ENCODE data around the gene PNPLA6.

PNPLA6 gene

DNA sequence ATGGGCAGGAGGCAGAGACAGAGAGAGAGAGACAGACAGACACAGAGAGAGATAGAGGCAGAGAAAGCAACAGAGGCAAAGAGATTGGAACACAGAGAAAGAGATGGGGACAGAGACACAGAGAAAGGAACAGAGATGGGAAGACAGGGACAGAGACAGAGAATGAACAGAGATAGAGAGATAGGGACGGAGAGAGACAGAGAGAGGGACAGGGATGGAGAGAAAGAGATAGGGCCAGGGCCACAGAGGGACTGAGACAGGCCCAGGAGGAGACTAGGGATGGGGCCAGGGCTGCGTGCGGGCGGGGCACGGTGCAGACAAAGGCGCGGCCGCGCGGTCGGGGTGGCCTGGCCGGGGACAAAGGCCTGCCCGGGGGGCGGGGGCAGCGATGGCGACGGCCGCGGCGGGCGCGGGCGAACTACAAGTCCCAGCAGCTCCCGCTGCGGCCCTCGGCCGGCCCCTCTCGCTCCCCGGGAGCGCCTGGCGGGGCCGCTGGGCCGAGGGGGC lies 19.8 kb upstream of the PNPLA6 start, which contains the start of gene ZNF358:
Gene ZNF358, plus strand, starts transcription at position 459 of the 507 bp plus-strand sequence. CDS start 3,140 bp downstream, outside the sequence.
- DNase-seq (ENCODE audit: low read depth), result no peak

DNA sequence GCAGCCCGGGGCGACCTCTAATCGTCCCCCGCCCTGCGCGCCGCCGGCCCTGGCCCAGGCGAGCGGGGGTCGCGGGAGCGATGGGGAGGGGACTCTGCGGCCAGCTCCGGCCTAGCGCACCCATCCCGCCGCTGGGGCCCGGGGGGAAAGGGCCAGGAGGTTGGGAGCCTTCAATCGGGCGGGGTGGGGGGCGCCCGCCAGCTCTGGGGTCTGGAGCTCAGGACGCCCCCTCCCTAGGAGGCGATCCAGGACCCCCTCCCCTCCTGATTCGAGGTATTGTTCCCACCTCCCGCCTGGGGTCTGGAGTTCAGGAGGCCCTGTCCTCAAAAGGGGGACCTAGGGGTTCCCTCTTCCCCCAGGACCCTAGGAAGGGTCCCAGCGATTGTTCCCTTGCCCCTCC lies 19.2 kb upstream of the PNPLA6 start:
- DNase-seq (ENCODE audit: low read depth), result no peak

DNA sequence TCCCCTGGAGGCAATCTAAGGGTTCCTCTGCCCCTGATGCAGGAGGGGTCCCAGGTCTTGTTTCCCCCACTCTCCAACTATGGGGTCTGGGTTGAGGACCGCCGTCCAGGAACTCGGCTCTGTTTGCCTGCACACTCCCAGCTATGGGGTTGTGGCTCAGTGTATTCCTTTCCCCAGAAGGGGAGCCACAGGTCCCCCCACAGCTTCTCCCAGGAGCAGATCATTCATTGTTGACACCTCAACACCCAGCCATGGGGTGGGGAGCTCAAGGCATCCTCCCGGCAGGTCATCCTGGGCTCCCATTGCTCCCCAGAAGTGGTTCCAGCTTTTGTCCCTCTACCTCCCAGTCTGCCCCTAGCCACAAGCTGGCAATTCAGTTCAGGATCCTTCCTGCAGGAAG lies 18.6 kb upstream of the PNPLA6 start:
- DNase-seq (ENCODE audit: low read depth), result no peak

DNA sequence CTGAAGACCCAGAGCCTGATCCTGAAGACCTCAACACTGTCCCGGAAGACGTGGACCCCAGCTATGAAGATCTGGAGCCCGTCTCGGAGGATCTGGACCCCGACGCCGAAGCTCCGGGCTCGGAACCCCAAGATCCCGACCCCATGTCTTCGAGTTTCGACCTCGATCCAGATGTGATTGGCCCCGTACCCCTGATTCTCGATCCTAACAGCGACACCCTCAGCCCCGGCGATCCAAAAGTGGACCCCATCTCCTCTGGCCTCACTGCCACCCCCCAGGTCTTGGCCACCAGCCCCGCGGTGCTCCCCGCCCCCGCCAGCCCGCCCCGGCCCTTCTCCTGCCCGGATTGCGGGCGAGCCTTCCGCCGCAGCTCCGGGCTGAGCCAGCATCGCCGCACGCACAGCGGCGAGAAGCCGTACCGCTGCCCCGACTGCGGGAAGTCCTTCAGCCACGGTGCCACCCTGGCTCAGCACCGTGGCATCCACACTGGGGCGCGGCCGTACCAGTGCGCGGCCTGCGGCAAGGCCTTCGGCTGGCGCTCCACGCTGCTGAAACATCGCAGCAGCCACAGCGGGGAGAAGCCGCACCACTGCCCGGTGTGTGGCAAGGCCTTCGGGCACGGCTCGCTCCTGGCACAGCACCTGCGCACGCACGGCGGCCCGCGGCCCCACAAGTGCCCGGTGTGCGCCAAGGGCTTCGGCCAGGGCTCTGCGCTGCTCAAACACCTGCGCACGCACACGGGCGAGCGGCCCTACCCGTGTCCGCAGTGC lies 16.0 kb upstream of the PNPLA6 start:
- no peak for DNase-seq (ENCODE audit: low read depth)

DNA sequence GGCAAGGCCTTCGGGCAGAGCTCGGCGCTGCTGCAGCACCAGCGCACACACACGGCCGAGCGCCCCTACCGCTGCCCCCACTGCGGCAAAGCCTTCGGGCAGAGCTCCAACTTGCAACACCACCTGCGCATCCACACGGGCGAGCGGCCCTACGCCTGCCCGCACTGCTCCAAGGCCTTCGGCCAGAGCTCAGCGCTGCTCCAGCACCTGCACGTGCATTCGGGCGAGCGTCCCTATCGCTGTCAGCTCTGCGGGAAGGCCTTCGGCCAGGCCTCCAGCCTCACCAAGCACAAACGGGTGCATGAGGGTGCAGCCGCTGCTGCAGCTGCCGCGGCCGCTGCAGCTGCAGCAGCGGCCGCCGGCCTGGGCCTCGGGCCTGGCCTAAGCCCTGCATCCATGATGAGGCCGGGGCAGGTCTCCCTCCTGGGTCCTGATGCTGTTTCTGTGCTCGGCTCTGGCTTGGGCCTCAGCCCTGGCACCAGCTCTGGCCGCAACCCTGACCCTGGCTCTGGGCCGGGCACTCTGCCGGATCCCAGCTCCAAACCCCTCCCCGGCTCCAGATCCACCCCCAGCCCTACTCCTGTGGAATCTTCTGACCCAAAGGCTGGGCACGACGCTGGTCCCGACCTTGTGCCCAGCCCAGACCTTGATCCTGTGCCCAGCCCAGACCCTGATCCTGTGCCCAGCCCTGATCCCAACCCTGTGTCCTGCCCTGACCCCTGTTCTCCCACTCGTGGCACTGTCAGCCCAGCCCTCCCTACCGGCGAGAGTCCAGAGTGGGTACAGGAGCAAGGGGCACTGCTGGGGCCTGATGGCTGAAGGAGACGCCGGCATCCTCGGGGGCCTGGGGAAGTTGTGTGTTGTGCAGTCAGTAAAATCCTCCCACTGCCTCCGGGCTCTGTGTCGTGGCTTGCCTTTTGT lies 15.1 kb upstream of the PNPLA6 start:
- DNase-seq (ENCODE audit: low read depth), result no peak

DNA sequence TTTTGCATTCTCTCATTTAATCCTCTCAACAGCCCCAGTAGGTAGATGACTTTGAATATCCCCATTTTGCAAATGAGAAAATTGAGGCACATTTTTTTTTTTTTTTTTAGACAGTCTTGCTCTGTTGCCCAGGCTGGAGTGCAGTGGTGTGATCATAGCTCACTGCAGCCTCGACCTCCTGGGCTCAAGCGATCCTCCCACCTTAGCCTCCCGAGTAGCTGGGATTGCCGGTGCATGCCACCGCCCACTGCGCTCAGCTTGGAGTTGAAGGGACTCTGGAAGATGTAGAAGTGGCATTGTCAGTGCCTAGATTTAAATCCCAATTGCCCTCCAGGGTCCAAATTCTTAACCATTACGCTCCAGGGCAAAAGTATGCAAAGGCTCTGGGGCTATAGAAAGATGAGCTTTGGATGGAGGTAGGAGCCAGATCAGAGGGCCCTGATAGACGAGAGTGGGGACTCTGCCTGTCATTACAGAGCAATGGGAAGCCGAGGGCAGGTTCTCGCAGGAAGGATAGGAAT lies 13.9 kb upstream of the PNPLA6 start:
- DNase-seq (ENCODE audit: low read depth), result no peak

DNA sequence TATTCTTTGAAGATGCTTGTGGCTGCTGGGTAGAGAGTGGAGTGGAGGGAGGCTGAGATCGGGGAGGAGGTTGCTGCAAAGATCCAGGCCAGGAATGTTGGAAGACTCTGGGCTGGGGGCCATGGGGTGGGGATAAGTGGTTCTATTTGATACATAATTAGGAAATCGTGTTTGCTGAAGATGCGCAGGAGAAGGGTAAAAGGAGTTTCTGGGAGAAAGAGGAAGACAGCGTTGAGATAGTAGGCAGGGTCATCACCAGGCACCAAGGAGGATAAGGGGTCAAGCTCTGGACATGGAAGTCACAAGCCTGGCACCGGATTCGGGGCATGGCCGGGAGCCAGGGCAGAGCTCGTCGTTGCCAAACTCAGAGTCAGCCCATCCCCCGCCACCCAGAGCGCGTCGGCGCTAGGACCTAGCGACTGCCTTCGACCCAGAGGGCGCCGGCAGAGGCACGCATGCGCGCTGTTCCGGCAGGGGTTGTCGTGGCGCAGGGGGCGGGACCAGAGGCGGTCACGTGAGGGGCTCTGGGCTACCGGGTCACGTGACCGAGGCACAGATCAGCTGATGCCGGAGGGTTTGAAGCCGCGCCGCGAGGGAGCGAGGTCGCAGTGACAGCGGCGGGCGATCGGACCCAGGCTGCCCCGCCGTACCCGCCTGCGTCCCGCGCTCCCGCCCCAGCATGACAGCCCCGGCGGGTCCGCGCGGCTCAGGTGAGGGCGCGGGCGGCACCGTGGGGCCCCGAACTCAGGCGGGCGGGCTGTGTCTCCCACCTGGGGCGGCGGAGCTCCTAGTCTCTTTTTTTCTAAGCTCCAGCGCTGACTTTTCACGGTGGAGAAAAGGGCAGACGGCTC lies 13.2 kb upstream of the PNPLA6 start, which contains the start of gene MCOLN1:
Gene MCOLN1, plus strand, starts transcription at position 553 of the 851 bp plus-strand sequence. Its CDS starts 127 bp downstream, at position 680.
- peak; percentile 100 for DNase-seq (ENCODE audit: low read depth)

DNA sequence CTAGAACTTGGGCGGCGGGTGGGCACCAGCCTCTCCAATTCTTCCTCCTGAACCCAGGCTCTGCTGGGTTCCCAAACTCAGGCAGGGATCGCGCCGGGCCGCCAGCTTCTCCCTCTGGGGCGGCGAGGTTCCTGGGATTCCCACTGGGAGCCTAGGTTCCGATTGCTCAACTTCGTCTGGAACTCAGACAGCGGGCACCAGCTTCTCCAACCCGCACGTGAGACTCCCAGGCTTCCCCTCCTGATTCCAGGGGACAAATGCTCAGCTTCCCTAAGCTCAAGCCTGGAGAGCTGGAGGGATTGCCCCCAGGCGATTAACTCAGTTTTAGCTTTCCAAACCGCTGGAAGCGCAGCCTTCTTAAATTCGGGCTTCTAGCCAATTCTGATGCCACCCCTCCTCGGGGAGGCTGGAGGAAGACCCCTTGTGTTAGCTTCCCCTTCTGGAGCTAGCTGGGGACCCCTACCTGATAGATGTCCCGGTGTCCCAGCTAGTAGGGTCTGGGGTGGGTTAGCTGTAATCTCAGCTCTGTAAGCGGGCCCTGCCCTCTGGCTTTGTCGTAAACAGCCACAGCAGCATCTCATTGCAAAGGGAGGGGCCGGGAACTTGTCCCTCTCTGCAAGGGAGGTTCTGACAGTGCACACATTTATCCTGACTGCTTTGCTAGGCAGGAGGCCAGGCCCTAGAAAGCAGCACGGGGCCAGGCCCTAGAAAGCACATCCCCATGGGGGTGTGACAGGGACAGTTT lies 12.4 kb upstream of the PNPLA6 start:
- no peak for DNase-seq (ENCODE audit: low read depth)

DNA sequence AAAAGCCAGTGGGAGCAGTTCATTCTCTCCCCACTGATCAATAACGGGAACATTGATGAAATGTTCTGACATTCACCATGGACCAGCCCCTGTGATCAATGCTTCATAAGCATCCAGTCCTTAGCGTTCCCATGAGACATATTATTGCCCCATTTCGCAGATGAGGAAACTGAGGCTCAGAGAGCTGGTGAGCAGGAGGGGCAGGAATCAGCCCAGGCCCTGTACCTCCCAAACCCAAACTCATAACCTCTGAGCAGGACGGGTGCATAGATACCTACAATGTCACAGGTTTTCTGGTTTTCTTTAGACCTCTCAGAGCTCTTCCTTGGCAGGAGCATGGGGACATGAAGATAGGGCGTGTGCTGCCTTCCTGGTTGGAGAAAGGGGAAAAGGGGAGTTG lies 11.0 kb upstream of the PNPLA6 start:
- DNase-seq (ENCODE audit: low read depth), result no peak

DNA sequence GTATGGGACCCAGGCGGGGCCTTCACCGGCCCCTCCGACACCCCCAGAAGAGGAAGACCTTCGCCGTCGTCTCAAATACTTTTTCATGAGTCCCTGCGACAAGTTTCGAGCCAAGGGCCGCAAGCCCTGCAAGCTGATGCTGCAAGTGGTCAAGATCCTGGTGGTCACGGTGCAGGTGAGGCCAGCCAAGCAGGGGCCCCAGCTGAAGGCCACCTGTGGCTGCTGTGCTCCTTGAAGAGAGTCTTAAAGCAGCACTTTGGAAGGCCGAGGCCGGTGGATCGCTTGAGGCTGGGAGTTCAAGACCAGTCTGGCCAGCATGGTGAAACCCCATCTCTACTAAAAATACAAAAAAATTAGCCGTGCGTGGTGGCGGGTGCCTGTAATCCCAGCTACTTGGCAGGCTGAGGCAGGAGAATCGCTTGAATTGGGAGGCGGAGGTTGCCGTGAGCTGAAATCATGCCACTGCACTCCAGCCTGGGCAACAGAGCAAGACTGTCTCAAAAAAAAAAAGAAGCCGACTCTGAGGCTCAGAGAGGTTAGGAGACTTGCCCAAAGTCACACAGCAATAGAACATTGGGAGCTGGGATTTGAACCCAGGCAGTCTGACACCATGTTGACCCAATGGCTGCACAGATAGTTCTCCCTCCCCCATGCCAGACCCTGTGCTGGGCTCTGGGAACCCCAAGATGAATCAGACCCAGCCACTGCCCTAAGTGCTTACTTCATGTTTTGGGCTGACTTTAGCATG lies 10.4 kb upstream of the PNPLA6 start:
- DNase-seq (ENCODE audit: low read depth), result no peak

DNA sequence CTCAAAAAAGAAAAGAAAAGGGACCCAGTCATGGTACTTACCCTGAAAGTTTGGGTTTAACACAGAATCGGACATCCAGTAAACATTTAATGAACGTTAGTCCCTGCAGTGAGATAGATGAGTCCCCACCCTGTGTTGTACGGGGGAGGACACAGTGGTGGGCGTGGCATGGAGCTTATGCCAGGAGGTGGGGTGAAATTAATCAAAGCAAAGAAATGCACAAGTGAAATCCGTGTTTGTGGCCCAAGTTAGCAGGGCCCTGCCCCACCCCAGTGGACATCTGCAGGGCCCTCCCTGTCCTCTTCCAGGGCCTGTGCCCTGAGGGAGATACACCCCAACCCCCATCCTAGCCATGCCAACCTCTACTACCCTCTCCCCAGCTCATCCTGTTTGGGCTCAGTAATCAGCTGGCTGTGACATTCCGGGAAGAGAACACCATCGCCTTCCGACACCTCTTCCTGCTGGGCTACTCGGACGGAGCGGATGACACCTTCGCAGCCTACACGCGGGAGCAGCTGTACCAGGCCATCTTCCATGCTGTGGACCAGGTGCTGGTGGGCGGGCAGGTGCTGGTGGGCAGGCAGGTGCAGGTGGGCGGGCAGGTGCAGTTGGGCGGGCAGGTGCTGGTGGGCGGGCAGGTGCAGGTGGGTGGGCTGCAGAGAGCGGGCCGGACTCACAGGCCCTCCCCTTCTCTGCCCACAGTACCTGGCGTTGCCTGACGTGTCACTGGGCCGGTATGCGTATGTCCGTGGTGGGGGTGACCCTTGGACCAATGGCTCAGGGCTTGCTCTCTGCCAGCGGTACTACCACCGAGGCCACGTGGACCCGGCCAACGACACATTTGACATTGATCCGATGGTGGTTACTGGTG lies 9.2 kb upstream of the PNPLA6 start:
- DNase-seq (ENCODE audit: low read depth), result no peak

DNA sequence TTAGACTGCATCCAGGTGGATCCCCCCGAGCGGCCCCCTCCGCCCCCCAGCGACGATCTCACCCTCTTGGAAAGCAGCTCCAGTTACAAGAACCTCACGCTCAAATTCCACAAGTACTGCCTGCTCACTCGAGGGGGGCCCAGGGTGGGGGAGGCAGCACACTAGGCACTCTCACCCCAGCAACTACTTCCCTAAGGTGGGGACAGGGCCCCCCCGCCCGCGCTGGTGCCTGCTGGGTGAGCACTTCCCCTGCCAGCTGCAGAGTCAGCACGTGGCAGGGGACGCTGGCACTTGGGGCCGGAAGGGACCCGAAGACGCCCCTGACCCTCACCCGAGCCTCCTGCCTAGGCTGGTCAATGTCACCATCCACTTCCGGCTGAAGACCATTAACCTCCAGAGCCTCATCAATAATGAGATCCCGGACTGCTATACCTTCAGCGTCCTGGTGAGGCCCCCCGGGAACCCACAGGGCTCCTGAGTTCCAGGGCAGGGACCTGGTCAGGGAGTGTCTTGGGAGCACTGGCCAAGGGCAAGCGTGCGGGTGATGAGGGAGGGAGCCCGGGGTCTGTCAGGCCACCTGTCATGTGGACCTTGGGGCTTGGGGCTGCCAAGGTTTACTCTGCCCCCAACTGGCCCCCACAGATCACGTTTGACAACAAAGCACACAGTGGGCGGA lies 7.9 kb upstream of the PNPLA6 start:
- DNase-seq (ENCODE audit: low read depth), result no peak

DNA sequence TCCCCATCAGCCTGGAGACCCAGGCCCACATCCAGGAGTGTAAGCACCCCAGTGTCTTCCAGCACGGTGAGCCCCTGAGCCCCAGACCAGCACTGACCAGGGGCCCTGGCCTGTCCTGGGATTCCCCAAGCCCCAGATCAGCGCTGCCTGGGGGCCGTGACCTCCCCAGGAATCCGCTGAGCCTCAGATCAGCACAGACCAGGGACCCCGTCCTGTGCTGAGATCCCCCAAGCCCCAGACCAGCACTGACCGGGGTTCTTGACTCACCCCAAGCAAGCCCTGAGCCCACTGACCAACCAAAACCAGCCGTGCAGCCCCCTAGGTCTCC lies 7.4 kb upstream of the PNPLA6 start:
- no peak for DNase-seq (ENCODE audit: low read depth)

DNA sequence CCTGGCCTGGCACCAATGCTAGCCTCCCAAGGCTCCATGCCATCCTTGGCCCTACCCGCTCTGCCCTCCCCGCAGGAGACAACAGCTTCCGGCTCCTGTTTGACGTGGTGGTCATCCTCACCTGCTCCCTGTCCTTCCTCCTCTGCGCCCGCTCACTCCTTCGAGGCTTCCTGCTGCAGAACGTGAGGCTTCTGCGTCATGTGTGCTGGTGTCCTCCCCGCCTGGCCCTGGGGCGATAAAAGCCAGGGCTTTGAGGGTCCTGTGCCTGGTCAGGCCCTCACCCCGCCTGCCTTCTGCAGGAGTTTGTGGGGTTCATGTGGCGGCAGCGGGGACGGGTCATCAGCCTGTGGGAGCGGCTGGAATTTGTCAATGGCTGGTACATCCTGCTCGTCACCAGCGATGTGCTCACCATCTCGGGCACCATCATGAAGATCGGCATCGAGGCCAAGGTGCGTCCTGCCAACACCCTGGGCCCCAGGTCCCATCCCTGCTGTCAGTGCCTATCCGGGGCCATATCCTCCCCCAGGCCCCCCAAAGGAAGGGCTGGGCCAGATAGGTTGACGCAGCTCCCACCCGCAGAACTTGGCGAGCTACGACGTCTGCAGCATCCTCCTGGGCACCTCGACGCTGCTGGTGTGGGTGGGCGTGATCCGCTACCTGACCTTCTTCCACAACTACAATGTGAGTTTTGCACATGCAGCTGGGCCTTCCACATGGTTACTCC lies 6.8 kb upstream of the PNPLA6 start:
- no peak for DNase-seq (ENCODE audit: low read depth)

DNA sequence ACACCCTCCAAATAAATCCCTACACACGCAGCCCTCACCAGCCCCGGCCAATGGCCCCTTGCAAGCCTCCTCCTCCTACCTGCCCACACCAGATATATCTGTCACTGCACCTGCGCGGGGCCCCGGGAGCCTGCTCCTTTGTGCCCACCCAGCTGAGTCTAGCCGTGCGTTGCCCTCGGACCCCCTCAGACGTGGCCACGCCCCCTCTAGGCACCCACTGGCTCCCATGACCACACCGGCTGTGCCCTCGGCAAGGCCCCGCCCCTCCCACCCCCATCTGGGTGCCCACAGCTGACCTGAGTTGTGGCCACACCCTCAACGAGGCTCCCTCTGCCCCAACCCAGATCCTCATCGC lies 6.3 kb upstream of the PNPLA6 start:
- DNase-seq (ENCODE audit: low read depth), result no peak

DNA sequence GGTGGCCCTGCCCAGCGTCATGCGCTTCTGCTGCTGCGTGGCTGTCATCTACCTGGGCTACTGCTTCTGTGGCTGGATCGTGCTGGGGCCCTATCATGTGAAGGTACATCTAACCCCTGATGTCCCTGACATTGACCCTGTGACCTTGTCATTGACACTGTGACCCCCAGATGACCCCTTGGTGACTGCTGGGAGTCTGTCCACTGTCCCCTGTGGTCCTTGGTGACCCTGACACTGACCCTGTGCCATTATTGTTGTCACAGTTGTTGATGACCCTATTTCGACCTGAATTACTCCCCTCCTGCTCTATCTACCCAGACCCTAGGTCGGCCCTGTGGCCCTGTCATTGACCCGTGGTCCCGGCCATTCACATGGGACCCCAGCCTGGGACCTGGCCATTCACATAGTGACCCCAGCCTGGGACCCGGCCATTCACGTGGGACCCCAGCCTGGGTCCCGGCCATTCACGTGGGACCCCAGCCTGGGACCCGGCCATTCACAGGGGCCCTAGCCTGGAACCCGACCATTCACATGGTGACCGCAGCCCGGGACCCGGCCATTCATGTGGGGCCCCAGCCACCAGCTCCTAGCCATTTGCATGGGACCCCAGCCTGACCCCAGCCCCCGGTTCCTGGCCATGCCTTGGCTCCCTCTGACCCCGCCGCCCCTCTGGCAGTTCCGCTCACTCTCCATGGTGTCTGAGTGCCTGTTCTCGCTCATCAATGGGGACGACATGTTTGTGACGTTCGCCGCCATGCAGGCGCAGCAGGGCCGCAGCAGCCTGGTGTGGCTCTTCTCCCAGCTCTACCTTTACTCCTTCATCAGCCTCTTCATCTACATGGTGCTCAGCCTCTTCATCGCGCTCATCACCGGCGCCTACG lies 5.7 kb upstream of the PNPLA6 start:
- DNase-seq (ENCODE audit: low read depth), result no peak

DNA sequence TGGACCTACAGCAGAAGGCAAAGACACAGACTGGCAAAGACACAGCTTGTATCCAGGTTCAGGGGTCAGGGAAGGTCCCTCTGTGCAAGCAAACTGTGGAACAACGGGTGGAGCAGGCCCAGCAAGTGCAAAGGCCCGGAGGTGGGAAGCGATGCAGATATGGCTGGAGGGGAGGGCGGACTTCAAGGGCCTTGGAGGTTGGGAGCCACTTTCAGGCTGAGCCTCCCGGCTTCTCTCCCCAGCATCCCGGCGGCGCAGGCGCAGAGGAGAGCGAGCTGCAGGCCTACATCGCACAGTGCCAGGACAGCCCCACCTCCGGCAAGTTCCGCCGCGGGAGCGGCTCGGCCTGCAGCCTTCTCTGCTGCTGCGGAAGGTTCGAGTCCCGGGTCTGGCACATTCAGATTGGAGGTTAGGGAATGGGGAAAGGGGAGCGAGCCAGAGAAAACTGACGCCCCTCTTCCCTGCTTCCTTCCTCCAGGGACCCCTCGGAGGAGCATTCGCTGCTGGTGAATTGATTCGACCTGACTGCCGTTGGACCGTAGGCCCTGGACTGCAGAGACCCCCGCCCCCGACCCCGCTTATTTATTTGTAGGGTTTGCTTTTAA lies 2.1 kb upstream of the PNPLA6 start:
- no peak for DNase-seq (ENCODE audit: low read depth)
